Measurements from ENCODE around the gene USH1C.

Gene USH1C

DNA sequence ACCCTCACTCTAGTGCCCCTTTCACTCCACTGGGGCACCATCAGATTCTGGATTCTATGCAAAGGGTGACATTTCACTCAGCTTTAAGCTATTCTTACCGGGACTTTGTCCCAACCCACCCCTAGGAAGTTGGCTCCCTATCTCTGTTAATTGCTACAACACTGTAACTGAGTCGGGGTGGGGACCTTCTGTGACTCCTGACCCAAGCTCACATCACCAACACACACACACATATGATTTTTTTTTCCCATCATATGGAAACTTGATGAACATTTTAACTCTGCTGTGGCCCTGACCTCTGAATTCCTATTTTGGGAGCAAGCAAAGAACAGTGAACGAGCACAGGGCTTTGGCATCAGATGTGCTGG lies 16.6 kb downstream of the USH1C start (continued):
- TF ChIP-seq, protein P1, sequence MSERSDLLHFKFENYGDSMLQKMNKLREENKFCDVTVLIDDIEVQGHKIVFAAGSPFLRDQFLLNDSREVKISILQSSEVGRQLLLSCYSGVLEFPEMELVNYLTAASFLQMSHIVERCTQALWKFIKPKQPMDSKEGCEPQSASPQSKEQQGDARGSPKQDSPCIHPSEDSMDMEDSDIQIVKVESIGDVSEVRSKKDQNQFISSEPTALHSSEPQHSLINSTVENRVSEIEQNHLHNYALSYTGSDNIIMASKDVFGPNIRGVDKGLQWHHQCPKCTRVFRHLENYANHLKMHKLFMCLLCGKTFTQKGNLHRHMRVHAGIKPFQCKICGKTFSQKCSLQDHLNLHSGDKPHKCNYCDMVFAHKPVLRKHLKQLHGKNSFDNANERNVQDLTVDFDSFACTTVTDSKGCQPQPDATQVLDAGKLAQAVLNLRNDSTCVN (tag by site-specific recombination; optimal IDR thresholded peaks at IDR 0.05) = no peak
- TF ChIP-seq ZNF530 (tag by site-specific recombination; IDR thresholded peaks at IDR 0.05; ENCODE audit: low read depth) (no peak), ZNF24 (tag by site-specific recombination; IDR thresholded peaks at IDR 0.05) (no peak), GLIS1 (tag by site-specific recombination; IDR thresholded peaks at IDR 0.05) (no peak), ZNF560 (tag by site-specific recombination; IDR thresholded peaks at IDR 0.05; ENCODE audit: borderline replicate concordance) (no peak), TRIM28 (IDR thresholded peaks at IDR 0.05; ENCODE audit: borderline replicate concordance, low read length) (no peak), ZNF610 (tag by site-specific recombination; IDR thresholded peaks at IDR 0.05; ENCODE audit: borderline replicate concordance) (no peak), ZNF2 (tag by site-specific recombination; IDR thresholded peaks at IDR 0.05) (no peak)
- TF ChIP-seq, protein P2, sequence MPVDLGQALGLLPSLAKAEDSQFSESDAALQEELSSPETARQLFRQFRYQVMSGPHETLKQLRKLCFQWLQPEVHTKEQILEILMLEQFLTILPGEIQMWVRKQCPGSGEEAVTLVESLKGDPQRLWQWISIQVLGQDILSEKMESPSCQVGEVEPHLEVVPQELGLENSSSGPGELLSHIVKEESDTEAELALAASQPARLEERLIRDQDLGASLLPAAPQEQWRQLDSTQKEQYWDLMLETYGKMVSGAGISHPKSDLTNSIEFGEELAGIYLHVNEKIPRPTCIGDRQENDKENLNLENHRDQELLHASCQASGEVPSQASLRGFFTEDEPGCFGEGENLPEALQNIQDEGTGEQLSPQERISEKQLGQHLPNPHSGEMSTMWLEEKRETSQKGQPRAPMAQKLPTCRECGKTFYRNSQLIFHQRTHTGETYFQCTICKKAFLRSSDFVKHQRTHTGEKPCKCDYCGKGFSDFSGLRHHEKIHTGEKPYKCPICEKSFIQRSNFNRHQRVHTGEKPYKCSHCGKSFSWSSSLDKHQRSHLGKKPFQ (tag by site-specific recombination; IDR thresholded peaks at IDR 0.05) = no peak
- TF ChIP-seq, protein P3, sequence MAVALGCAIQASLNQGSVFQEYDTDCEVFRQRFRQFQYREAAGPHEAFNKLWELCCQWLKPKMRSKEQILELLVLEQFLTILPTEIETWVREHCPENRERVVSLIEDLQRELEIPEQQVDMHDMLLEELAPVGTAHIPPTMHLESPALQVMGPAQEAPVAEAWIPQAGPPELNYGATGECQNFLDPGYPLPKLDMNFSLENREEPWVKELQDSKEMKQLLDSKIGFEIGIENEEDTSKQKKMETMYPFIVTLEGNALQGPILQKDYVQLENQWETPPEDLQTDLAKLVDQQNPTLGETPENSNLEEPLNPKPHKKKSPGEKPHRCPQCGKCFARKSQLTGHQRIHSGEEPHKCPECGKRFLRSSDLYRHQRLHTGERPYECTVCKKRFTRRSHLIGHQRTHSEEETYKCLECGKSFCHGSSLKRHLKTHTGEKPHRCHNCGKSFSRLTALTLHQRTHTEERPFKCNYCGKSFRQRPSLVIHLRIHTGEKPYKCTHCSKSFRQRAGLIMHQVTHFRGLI (tag by site-specific recombination; IDR thresholded peaks at IDR 0.05) = no peak

DNA sequence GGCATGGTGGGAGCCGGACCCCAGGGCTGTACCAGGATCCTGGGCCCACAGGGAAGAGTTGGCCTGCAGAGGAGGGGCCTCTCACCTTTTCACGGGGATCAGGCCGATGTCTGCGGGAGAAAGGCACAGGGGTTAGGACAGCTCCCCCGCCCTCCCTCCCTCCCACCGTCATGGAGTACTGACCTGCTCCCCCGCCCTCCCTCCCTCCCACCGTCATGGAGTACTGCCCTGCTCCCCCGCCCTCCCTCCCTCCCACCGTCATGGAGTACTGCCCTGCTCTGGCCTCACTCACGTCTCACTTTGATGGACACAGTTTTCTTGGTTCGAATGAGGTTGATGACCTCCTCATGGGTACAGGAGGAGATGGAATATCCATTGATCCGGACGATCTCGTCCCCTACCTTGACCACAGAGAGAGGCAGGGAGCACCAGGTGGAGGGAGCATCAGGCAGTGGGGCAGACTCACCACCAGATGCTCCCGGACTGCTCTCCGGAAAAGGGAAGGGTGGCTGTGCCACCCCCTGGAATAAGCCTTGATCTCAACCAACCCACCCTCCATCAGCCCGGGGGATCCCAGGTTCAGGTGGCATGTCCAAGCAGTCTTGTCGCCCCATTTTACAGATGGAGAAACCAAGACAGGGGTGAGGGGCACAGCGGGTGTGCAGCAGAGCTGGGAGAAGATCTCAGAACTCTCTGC lies 17.1 kb downstream of the USH1C start:
- TF ChIP-seq ZNF837 (tag by site-specific recombination; IDR thresholded peaks at IDR 0.05) = no peak
- TF ChIP-seq, protein P4, sequence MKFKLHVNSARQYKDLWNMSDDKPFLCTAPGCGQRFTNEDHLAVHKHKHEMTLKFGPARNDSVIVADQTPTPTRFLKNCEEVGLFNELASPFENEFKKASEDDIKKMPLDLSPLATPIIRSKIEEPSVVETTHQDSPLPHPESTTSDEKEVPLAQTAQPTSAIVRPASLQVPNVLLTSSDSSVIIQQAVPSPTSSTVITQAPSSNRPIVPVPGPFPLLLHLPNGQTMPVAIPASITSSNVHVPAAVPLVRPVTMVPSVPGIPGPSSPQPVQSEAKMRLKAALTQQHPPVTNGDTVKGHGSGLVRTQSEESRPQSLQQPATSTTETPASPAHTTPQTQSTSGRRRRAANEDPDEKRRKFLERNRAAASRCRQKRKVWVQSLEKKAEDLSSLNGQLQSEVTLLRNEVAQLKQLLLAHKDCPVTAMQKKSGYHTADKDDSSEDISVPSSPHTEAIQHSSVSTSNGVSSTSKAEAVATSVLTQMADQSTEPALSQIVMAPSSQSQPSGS (tag by site-specific recombination; IDR thresholded peaks at IDR 0.05; ENCODE audit: low read depth) = no peak
- TF ChIP-seq SP7 (tag by site-specific recombination; IDR thresholded peaks at IDR 0.05) = no peak
- TF ChIP-seq MEIS1 (CRISPR knock-in tag; IDR thresholded peaks at IDR 0.05; ENCODE audit: borderline replicate concordance) = no peak
- Histone ChIP-seq H3K27ac (ENCODE audit: extremely low read depth, low read depth, low read length) (no peak overlapping the region), H3K4me1 (ENCODE audit: control insufficient read depth, insufficient read depth, low read length) (no peaks in the 10 kb centered on the region), H3K36me3 (ENCODE audit: control insufficient read depth in 2 of 2, insufficient read depth in 1 of 2, low read length in 2 of 2) (no peaks in the 10 kb centered on the region), H3K4me3 (ENCODE audit: low read depth, low read length) (no peak overlapping the region), H3K9me3 (ENCODE audit: control insufficient read depth, insufficient read depth, low read depth, low read length) (no peaks in the 10 kb centered on the region)
- POLR2A ChIA-PET = interaction anchor here (0.9 to 1.7 kb wide), 3 partner anchors 139 to 143 kb away, joined by 3 to 6 read pairs (median 6); partner anchors contain the start of gene KCNJ11
- CTCF ChIA-PET = interaction anchor here (0.6 to 8.8 kb wide), 33 partner anchors 11 to 430 kb away, joined by 3 to 192 read pairs (median 5); partner anchors contain the start of genes ABCC8, KCNJ11 and MYOD1

DNA sequence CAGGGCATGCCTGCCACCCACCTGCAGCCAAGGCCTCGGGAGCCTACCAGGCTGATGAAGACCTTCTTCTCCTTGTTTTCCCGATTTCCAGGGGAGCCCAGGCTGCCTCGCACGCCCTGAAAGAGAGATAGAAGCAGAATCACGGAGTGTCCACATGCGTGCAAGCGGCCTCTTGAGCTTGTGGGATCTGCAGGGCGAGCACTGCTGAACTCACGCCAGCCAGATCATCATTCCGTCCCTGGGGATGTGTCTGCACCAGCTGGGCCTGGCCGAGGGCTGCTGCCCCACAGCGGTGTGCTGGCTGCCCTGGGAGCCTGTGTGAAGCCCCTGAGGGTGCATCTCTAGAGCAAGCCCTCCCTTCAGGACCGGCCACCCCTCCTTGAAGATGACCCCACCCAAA lies 17.9 kb downstream of the USH1C start:
- no peaks in the 10 kb centered on the region for H3K4me1 ChIP-seq (ENCODE audit: control insufficient read depth, insufficient read depth, low read length)
- H3K27ac ChIP-seq (ENCODE audit: extremely low read depth, low read depth, low read length) = no peak overlapping the region
- H3K4me3 ChIP-seq (ENCODE audit: low read depth, low read length) = no peak overlapping the region
- H3K36me3 ChIP-seq (ENCODE audit: control insufficient read depth in 2 of 2, insufficient read depth in 1 of 2, low read length in 2 of 2) = no peaks in the 10 kb centered on the region
- TF ChIP-seq MZF1 (tag by site-specific recombination; IDR thresholded peaks at IDR 0.05; ENCODE audit: borderline replicate concordance) = no peak
- TF ChIP-seq, protein P5, sequence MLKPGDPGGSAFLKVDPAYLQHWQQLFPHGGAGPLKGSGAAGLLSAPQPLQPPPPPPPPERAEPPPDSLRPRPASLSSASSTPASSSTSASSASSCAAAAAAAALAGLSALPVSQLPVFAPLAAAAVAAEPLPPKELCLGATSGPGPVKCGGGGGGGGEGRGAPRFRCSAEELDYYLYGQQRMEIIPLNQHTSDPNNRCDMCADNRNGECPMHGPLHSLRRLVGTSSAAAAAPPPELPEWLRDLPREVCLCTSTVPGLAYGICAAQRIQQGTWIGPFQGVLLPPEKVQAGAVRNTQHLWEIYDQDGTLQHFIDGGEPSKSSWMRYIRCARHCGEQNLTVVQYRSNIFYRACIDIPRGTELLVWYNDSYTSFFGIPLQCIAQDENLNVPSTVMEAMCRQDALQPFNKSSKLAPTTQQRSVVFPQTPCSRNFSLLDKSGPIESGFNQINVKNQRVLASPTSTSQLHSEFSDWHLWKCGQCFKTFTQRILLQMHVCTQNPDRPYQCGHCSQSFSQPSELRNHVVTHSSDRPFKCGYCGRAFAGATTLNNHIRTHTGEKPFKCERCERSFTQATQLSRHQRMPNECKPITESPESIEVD (tag by site-specific recombination; IDR thresholded peaks at IDR 0.05) = no peak
- TF ChIP-seq, protein P6, sequence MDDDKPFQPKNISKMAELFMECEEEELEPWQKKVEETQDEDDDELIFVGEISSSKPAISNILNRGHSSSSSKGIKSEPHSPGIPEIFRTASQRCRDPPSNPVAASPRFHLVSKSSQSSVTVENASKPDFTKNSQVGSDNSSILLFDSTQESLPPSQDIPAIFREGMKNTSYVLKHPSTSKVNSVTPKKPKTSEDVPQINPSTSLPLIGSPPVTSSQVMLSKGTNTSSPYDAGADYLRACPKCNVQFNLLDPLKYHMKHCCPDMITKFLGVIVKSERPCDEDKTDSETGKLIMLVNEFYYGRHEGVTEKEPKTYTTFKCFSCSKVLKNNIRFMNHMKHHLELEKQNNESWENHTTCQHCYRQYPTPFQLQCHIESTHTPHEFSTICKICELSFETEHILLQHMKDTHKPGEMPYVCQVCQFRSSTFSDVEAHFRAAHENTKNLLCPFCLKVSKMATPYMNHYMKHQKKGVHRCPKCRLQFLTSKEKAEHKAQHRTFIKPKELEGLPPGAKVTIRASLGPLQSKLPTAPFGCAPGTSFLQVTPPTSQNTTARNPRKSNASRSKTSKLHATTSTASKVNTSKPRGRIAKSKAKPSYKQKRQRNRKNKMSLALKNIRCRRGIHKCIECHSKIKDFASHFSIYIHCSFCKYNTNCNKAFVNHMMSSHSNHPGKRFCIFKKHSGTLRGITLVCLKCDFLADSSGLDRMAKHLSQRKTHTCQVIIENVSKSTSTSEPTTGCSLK (tag by site-specific recombination; IDR thresholded peaks at IDR 0.05) = no peak
- TF ChIP-seq ZNF19 (tag by site-specific recombination; IDR thresholded peaks at IDR 0.05; ENCODE audit: low read depth) = no peak
- no peak for TF ChIP-seq ZBTB7A (tag by site-specific recombination; IDR thresholded peaks at IDR 0.05; ENCODE audit: low read depth)
- no peak for TF ChIP-seq ZNF239 (tag by site-specific recombination; IDR thresholded peaks at IDR 0.05)
- TF ChIP-seq ZNF133 (tag by site-specific recombination; IDR thresholded peaks at IDR 0.05) = no peak
- H3K9me3 ChIP-seq (ENCODE audit: control insufficient read depth, insufficient read depth, low read depth, low read length) = no peaks in the 10 kb centered on the region
- POLR2A ChIA-PET = no interaction called here
- CTCF ChIA-PET = interaction anchor here (0.6 to 8.8 kb wide), 4 partner anchors 10 to 140 kb away, joined by 3 to 192 read pairs (median 66); partner anchors contain the start of gene KCNJ11
